ENCODE measurements around the gene BCAS1.

The BCAS1 gene

GRCh38 chr20:54048481-54048880 is 21.9 kb downstream of the BCAS1 start:
- DNase-seq (ENCODE audit: low read depth) = no peak

GRCh38 chr20:54047720-54048119 is 22.7 kb downstream of the BCAS1 start:
- DNase-seq (ENCODE audit: low read depth) = no peak

- no peak for DNase-seq (ENCODE audit: low read depth)
Observed at GRCh38 chr20:54047048-54047447, 23.3 kb downstream of the BCAS1 start.

- peak; percentile 81 for DNase-seq (ENCODE audit: low read depth)
Observed at GRCh38 chr20:54044156-54044555, 26.2 kb downstream of the BCAS1 start.

GRCh38 chr20:54043076-54043967 is 27.1 kb downstream of the BCAS1 start:
- no peak for DNase-seq (ENCODE audit: low read depth)

GRCh38 chr20:54042021-54042420 is 28.4 kb downstream of the BCAS1 start:
- no peak for DNase-seq (ENCODE audit: low read depth)

- no peak for DNase-seq (ENCODE audit: low read depth)
Observed at GRCh38 chr20:54041336-54041735, 29.1 kb downstream of the BCAS1 start.

- no peak for DNase-seq (ENCODE audit: low read depth)
Observed at GRCh38 chr20:54040531-54040930, 29.9 kb downstream of the BCAS1 start.

GRCh38 chr20:54038961-54039360 is 31.4 kb downstream of the BCAS1 start:
- no peak for DNase-seq (ENCODE audit: low read depth)

- no peak for DNase-seq (ENCODE audit: low read depth)
Observed at GRCh38 chr20:54037525-54037924, 32.9 kb downstream of the BCAS1 start.

- no peak for DNase-seq (ENCODE audit: low read depth)
Observed at GRCh38 chr20:54029643-54030042, 40.8 kb downstream of the BCAS1 start.

- peak; percentile 7 for DNase-seq (ENCODE audit: low read depth)
Observed at GRCh38 chr20:54029176-54029575, 41.2 kb downstream of the BCAS1 start.

GRCh38 chr20:54028276-54029011 is 42.0 kb downstream of the BCAS1 start:
- DNase-seq (ENCODE audit: low read depth) = no peak

GRCh38 chr20:54027704-54028103 is 42.7 kb downstream of the BCAS1 start:
- DNase-seq (ENCODE audit: low read depth) = no peak

GRCh38 chr20:54026295-54027064 is 43.9 kb downstream of the BCAS1 start:
- no peak for DNase-seq (ENCODE audit: low read depth)

GRCh38 chr20:54025251-54025771 is 45.1 kb downstream of the BCAS1 start:
- DNase-seq (ENCODE audit: low read depth) = peak; percentile 60

GRCh38 chr20:54023406-54023805 is 47.0 kb downstream of the BCAS1 start:
- DNase-seq (ENCODE audit: low read depth) = no peak

GRCh38 chr20:54021446-54022235 is 48.8 kb downstream of the BCAS1 start:
- DNase-seq (ENCODE audit: low read depth) = no peak

- no peak for DNase-seq (ENCODE audit: low read depth)
Observed at GRCh38 chr20:54020868-54021267, 49.5 kb downstream of the BCAS1 start.

- DNase-seq (ENCODE audit: low read depth) = no peak
Observed at GRCh38 chr20:54020348-54020747, 50.0 kb downstream of the BCAS1 start.

GRCh38 chr20:54019585-54019984 is 50.8 kb downstream of the BCAS1 start:
- DNase-seq (ENCODE audit: low read depth) = no peak

Measured in stromal cell of bone marrow (primary cell).